ENCODE measurements around the gene HOMER2. TPM values are rescaled to one million over a fixed set of nuclear protein-coding genes. Genes with fewer than 3 reads are reported as not detected.

The HOMER2 gene
- total and polyA plus RNA-seq, 2 donors (not counting 3 experiments of a cell fraction or from before 2014, with no cell fraction given), result 0.60 to 0.68 TPM

GRCh38 chr15:82848241-82848993, 104.1 kb downstream of the HOMER2 start:
- Histone ChIP-seq H3K4me1 (ENCODE audit: control insufficient read depth, extremely low read depth, insufficient read depth, low read length) (no peaks in the 10 kb centered on the region), H3K4me3 (replicated peaks in 1 of 3; ENCODE audit: insufficient read depth in 1 of 3, low read depth in 1 of 3, low read length in 3 of 3) (no peak overlapping the region), H3K27me3 (ENCODE audit: control insufficient read depth in 2 of 2, insufficient read depth in 2 of 2, low read length in 2 of 2) (peaks cover 0 to 5% of the 10 kb centered on the region in 2 experiments), H3K9me1 (replicated peaks; ENCODE audit: control insufficient read depth, extremely low read depth, insufficient read depth, low read length) (no peaks in the 10 kb centered on the region), H3K79me2 (ENCODE audit: control insufficient read depth, insufficient read depth, low read length) (no peaks in the 10 kb centered on the region), H2AFZ (ENCODE audit: low read depth, low read length) (no peak overlapping the region), H3K4me2 (ENCODE audit: insufficient read depth, low read length) (no peak overlapping the region), H3K9ac (replicated peaks; ENCODE audit: extremely low read depth, insufficient read depth, low read length) (no peak overlapping the region), H4K20me1 (replicated peaks; ENCODE audit: control insufficient read depth, extremely low read depth, insufficient read depth, low read length) (no peaks in the 10 kb centered on the region), H3K36me3 (ENCODE audit: control insufficient read depth in 2 of 2, extremely low read depth in 1 of 2, insufficient read depth in 2 of 2, low read length in 2 of 2) (no peaks in the 10 kb centered on the region), H3K27ac (ENCODE audit: insufficient read depth, low read depth, low read length) (no peak overlapping the region), H3K9me3 (replicated peaks; ENCODE audit: control insufficient read depth, insufficient read depth, low read length) (no peaks in the 10 kb centered on the region)
- POLR2A ChIA-PET, result interaction anchor here (1.6 kb wide), 1 partner anchor 38 kb away, joined by 3 read pairs; no protein-coding TSS in a partner anchor
- BruUV-seq (replicated peaks), result no TSS peak
- TF ChIP-seq MAX (IDR thresholded peaks at IDR 0.05; ENCODE audit: insufficient read depth, insufficient read length) (no peak), EZH2 (IDR thresholded peaks at IDR 0.05; ENCODE audit: borderline replicate concordance, low read depth, low read length, severe bottlenecking) (no peak), POLR2A (IDR thresholded peaks at IDR 0.05; ENCODE audit: low read depth, low read length) (no peak), GATA2 (IDR thresholded peaks at IDR 0.05; ENCODE audit: insufficient read depth, insufficient read length, low read depth, low read length) (no peak), CTCF (IDR thresholded peaks at IDR 0.05; ENCODE audit: extremely low read depth in 1 of 2, insufficient read depth in 1 of 2, low read depth in 1 of 2, low read length in 2 of 2) (no peak), MYC (IDR thresholded peaks at IDR 0.05; ENCODE audit: low read depth, low read length) (no peak), JUN (IDR thresholded peaks at IDR 0.05; ENCODE audit: borderline replicate concordance, insufficient read depth, insufficient read length, low read depth) (no peak), POLR2AphosphoS5 (IDR thresholded peaks at IDR 0.05; ENCODE audit: insufficient read depth, low read depth, low read length) (no peak), FOS (IDR thresholded peaks at IDR 0.05; ENCODE audit: borderline replicate concordance, insufficient read depth, low read length) (no peak)
- CTCF ChIA-PET, result interaction anchor here (1.1 to 1.9 kb wide), 6 partner anchors 8 to 152 kb away, joined by 4 to 14 read pairs (median 6); no protein-coding TSS in a partner anchor
- DNase-seq (ENCODE audit: low read depth, low spot score) (no peak), FAIRE-seq (no peak)
- intact Hi-C loops (cut with micrococcal nuclease), result loop anchor here (2.0 to 10.0 kb wide), 2 partner anchors 38 to 106 kb away; partner anchors contain the start of gene HOMER2
- dilution Hi-C loops (cut with MboI; ENCODE audit: extremely low pct_ligation_motif_present, low sequenced_read_pairs), result no loop called here

Measured in endothelial cell of umbilical vein (primary cell).